Activated CD4-positive, alpha-beta T cell treated with anti-CD3 and anti-CD28 coated beads, Interleukin-2, amount 50 U/mL, for 16 hours (primary cell): ENCODE results near the gene F10.

ENCODE experiments used
- DNase-seq: peaks from one replicate; pipeline ENCODE4 v3.0.0-alpha.2; 2020

F10 gene

DNA sequence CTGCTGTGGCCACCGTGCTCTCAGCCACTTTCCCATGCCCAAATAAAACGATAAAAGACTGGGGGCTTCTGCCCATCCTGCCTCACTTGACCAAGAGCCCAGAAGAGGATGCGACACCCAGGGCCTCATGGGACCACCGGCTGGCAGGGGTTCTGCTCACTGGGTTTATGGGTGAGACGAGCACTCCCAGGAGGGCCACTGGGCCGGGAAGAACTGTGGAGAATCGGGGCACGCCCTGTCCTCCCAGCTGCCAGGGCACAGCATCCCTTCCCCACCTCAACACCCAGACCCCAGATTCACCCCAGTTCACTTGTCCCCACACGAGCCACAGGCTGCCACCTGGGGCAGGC lies 4.7 kb upstream of the F10 start:
- DNase-seq: no peak

- DNase-seq: no peak
Observed at GRCh38 chr13:113118261-113119021, 4.2 kb upstream of the F10 start.

DNA sequence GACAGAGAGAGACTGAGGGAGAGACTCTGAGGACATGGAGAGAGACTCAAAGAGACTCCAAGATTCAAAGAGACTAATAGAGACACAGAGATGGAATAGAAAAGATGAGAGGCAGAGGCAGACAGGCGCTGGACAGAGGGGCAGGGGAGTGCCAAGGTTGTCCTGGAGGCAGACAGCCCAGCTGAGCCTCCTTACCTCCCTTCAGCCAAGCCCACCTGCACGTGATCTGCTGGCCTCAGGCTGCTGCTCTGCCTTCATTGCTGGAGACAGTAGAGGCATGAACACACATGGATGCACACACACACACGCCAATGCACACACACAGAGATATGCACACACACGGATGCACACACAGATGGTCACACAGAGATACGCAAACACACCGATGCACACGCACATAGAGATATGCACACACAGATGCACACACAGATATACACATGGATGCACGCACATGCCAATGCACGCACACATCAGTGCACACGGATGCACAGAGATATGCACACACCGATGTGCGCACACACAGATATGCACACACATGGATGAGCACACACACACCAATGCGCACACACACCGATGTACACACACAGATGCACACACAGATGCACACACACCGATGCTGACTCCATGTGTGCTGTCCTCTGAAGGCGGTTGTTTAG lies 3.3 kb upstream of the F10 start:
- no peak for DNase-seq

GRCh38 chr13:113119822-113120189 lies 2.8 kb upstream of the F10 start:
- DNase-seq: no peak

GRCh38 chr13:113120300-113121182 lies 2.1 kb upstream of the F10 start:
- DNase-seq: no peak

DNA sequence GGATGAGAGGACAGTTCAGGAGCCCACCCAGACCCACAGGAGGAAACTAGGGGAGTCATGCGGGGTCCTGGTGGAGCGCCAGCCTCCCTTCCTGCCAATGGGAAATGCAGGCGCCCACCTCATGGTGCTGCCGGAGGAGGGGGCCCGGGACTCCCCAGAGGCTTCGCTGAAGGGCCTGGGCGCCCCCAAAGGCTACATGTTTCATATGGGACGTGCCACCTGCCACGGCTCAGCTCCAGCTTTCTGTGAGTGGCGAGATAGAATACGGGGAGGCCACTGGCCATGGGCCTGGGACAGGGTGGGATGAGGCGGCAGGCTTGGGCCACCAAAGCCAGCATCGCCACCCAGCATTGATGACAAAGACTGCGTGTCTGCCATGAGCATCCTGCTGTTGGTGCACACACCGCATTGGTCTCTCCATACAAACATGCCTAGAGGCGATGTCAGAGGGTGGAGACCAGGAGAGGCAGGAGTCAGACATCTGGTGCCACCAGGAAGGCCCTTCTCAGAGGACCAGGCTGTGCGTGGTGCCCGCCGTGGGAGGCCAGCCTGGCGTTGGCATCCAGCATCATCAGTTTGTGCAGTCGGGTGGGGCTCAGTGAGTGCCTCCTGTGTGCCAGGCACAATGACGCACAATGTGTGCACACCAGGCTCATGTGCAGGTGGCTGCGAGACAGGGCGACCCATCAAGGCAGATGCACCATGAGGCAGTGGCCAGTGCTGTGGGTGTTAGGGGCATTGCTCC lies 1.2 kb upstream of the F10 start:
- no peak for DNase-seq

DNA sequence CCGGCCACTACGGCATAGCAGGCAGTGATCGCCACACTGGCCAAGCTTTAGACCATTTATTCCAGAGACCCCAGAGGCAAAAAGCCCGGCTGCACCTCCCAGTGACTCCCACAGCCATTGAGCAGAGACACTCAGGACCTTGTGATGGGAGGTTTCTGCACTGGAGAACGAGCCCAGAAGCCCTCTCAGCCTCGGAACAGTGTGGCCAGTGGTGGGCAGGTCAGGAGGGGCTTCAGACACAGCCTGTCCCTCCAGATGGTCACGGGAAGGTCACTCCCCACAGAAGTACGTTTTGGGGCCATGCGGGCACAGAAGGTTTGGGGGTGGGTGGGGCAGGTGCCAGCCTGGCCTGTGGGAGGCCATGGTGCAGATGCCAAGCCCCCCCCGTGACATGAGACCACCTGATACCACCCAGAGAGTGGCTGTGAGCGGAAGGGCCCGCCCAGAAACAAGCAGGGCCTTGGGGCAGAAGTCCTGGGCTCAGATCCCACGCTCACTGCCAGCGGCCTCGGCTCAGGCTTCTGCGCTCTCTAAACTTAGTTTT lies 599 bp upstream of the F10 start:
- no peak for DNase-seq

GRCh38 chr13:113123226-113124201 lies 915 bp downstream of the F10 start:
- DNase-seq: no peak

DNA sequence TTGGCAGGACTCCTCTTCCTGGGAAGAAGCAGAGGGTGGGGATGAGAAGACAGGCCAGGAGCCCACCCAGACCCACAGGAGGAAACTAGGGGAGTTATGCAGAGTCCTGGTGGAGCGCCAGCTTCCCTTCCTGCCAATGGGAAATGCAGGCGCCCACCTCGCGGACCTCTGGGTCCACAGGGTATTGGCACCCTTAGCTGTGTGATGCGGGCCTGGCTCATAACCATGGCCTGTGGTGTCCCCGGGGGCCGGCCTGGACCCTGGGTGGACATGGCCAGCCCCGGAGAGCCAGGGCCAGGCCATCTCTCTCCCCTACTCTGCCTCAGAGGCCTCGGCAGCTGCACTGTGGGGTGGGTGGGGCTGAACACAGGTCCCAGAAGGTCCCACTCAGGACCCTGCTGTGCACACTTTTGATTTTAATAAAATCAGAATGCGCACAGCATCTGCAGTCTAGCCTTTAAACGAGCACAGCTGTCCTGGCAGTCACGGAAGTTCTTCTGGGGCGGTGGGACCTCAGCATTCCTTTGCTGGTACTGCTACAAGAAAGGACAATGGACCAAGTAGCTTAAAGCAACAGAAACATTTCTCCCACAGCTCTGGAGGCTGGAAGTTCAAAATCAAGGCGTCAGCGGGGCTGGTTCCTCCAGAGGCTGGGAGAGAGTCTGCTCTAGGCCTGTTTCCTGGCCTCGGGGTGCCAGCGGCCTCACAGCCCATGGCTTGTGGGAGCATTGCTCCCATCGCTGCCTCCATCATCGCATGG lies 1.8 kb downstream of the F10 start:
- DNase-seq: no peak

DNA sequence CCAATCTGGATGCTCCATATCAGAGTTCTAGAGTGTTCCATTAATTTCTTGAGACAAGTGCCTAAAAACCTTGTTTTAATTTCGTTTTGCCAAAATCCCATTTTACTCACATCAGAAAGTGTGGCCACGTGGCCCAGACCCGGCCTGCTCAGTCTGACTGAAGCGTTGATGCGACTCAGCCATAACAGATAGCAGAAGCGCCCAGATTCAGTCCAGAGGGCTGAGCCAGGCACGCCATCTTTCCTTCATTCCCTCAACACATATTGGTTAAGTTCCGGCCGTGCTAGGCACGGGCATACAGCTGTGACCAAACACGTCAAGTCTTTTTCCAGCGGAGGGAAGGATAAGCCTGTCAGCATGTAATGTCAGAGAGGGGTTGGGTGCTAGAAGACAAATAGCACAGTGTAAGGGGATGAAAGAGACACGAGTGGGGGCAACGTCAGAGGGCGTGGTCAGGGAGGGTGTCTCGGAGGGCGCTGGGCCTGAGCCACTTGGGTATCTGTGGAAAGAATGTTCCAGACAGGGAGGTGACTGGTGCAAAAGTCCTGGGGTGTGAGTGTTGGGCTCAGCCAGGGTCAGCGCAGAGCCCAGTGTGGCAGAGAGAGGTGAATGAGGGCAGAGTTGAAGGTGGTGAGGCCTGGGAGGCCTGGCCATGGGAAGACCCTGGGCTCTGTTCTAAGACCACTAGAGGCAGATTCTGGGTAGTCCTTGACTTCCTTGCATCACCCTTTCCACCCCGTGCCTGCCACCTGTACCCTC lies 3.1 kb downstream of the F10 start:
- no peak for DNase-seq

DNA sequence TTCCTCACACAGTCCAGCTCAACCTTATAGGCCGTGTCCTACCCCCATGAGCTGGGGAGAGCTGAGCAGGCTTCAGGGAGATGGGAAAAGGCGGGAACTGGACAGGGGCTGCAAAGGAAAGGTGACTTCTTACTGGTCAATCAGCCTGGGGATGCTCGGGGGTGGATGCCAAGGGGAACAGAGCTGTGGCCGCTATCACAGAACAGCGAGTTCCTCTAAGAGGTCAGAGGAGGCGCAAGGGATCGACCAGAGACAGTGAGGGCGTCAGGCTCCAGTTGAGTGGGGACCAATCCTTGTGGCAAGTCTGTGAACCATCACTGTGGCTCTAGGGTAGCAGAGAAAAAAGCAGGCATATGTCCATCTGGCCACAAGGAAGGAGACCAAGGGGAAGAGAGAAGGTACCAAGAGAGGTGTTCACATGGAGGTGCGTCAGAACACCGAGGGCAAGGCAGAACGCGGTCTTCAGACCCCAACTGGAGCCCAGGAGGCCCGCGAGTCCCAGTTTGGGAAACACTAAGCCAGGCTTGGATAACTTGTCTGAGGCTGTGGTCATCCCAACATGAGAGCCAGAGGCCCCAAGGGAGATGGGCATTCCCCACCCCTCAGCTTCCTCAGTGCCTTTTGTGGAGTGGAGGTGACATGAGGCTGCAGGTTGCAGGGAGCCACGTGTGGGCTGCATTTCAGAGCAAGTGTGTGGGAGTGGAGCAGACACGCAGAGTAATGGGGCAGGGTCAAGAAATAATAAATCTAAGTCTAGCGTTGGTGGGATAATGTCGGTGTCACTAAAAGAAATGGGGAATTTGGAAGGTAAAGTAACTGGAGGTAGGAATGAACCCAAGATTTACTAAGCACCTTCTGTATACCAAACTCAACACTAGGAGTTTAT lies 3.9 kb downstream of the F10 start:
- DNase-seq: no peak

DNA sequence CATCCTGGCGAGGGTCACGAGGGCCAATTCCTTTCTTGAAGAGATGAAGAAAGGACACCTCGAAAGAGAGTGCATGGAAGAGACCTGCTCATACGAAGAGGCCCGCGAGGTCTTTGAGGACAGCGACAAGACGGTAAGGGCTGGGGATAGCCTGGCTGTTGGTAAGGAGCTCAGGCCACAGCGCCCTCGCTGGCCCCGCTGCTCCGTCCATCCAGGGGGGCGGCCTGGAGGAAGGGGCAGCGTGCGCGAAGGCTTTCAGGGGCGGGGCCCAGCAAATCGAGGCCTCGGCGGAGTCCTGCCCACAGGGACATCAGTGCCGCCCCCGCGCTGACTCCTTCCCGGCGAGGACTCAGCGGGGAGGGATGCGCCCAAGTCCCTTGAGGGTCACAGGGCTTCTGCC lies 6.9 kb downstream of the F10 start:
- no peak for DNase-seq

DNA sequence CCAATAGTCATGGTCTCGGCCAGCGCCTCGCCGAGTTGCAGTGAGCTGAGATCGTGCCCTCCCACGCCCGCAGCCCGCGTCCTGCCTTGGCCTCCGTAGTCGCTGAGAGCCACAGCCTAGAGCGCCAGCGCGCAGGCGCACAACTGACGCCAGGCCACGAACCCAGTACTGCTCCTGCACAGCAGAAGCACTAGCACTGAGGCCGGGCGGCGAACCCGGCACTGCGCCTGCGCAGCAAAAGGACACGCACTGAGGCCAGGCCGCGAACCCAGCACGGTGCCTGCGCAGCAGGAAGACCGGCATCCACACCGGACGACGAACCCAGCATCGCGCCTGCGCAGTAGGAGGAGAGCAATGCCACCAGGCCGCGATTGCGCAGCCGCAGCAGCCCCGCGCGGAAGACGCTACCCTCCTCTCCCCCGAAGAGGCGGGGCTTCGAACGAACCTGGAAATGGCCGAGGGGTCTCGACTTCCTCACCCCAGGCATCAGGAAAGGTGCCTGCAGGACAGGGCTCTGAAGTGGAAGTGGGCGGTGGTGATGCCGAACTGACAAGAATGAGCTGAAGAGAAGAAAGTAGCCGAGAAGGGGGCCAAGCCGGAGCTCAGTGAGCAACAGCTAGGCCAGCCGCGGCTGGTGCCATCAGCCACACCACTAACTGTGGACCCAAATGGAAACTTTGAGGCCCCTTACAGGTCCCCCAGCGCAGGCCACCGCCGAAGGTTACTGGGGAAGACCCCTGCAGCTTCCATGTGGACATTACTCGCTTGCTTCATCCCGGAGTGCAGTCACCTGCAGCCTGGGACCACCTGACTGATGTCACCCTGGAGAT lies 7.5 kb downstream of the F10 start:
- peak; percentile 25 for DNase-seq

- no peak for DNase-seq
Observed at GRCh38 chr13:113135281-113135760, 12.7 kb downstream of the F10 start.

GRCh38 chr13:113137691-113138298 lies 15.2 kb downstream of the F10 start:
- DNase-seq: no peak

DNA sequence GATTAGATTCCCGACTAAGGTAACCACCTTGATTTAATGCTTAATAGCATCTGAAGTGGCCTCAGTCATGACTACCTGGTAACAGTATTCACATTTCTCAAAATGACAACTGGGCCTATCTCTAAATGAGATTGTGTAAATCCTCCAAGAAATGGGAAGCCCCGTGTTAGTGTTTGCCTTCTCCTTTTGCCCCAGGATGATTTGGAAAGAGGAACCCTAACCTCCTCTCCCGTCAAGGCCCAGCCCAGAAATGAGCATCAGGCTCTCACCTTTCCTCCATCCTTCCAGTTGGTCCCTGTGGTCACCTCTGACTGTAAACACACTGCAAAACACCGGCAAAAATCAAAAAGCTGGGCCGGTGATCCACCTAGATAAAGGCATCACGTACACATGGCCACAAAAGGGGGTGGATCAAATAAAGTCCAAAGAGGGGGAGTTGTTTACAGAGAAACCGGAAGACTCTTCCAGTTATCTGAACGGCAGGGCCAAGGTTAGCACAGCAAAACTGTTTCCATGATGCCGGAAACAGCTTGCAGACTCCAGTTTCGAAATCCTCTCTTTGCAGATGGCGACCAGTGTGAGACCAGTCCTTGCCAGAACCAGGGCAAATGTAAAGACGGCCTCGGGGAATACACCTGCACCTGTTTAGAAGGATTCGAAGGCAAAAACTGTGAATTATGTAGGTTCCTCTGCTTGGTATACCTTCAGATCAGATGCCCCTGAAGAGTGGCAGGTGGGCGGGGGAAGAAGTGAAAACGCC lies 16.4 kb downstream of the F10 start:
- DNase-seq: no peak

GRCh38 chr13:113139577-113139976 lies 17.0 kb downstream of the F10 start:
- DNase-seq: no peak
